Fibroblast of lung (primary cell): ENCODE results near the gene PPP2R2D. TPM values are rescaled to one million over a fixed set of nuclear protein-coding genes. Genes with fewer than 3 reads are reported as not detected.
A peak's percentile ranks its signal among the peaks of the same experiment; 100 is the strongest.

Source experiments
- DNase-seq, 2 donors: peaks; one replicate each; pipeline versions ENCODE4 v3.0.0 to v3.0.0-alpha.2; 2010; ENCODE audit warnings: low read depth in 2 of 2
- H2AFZ ChIP-seq: 2 replicates; pipeline ENCODE4 v1.5.1; 2012; ENCODE audit warnings: low read length, control low read depth, inconsistent platforms
- H3K27ac ChIP-seq: 2 replicates; pipeline ENCODE4 v1.5.1; 2011; ENCODE audit warnings: low read length, control low read depth; ENCODE audit not compliant: insufficient read depth
- H3K27me3 ChIP-seq: 2 replicates; pipeline ENCODE4 v1.5.1; 2011; ENCODE audit warnings: mild to moderate bottlenecking, low read length; ENCODE audit not compliant: control insufficient read depth, insufficient read depth
- H3K36me3 ChIP-seq: 2 replicates; pipeline ENCODE4 v1.5.1; 2011; ENCODE audit warnings: low read length; ENCODE audit not compliant: control insufficient read depth, insufficient read depth
- H3K4me1 ChIP-seq: 2 replicates; pipeline ENCODE4 v1.5.1; 2011; ENCODE audit warnings: low read length; ENCODE audit not compliant: control insufficient read depth, insufficient read depth; ENCODE audit errors: extremely low read depth
- H3K4me2 ChIP-seq: 2 replicates; pipeline ENCODE4 v1.5.1; 2011; ENCODE audit warnings: low read length, control low read depth; ENCODE audit not compliant: insufficient read depth; ENCODE audit errors: extremely low read depth
- H3K4me3 ChIP-seq, 4 experiments: fragments of 200-600 bp in 1 of 4; sonication (generic) in 1 of 4; replicated peaks in 1 of 4; 2 replicates each; pipeline ENCODE4 v1.5.1; 2011 to 2016; ENCODE audit warnings: low read length in 4 of 4, low read depth in 3 of 4, mild to moderate bottlenecking in 3 of 4, control low read depth in 2 of 4, inconsistent platforms in 1 of 4, mixed read lengths in 1 of 4; ENCODE audit not compliant: insufficient read depth in 1 of 4; ENCODE audit errors: control extremely low read depth in 1 of 4
- H3K79me2 ChIP-seq: 2 replicates; pipeline ENCODE4 v1.5.1; 2012; ENCODE audit warnings: mild to moderate bottlenecking, low read length, inconsistent platforms; ENCODE audit not compliant: control insufficient read depth, insufficient read depth
- H3K9ac ChIP-seq: 2 replicates; pipeline ENCODE4 v1.5.1; 2011; ENCODE audit warnings: mild to moderate bottlenecking, low read length, control low read depth; ENCODE audit not compliant: insufficient read depth
- H3K9me3 ChIP-seq: 2 replicates; pipeline ENCODE4 v1.5.1; 2012; ENCODE audit warnings: low read depth, low read length; ENCODE audit not compliant: control insufficient read depth, insufficient read depth
- H4K20me1 ChIP-seq: 2 replicates; pipeline ENCODE4 v1.5.1; 2011; ENCODE audit warnings: low read length; ENCODE audit not compliant: control insufficient read depth, insufficient read depth; ENCODE audit errors: extremely low read depth
- EZH2 ChIP-seq: IDR thresholded peaks from 2 replicates; pipeline ENCODE4 v1.5.1; 2012; ENCODE audit warnings: low read length, control low read depth, mild to moderate bottlenecking; ENCODE audit errors: missing control alignments
- polyA plus RNA-seq, 2 donors: library from polyadenylated mRNA; depleted of rRNA in 1 of 2; stranded (reverse) in 1 of 2; unstranded in 1 of 2; fragments of >200 nt; gene quantifications; 2 replicates each; pipeline ENCODE4 v1.2.1, GENCODE V29; 2011 to 2012; ENCODE audit warnings: missing spikeins in 1 of 2
- total RNA-seq: library from RNA; depleted of rRNA; stranded (reverse); fragments of >200 nt; gene quantifications from 2 replicates; pipeline ENCODE4 v1.2.1, GENCODE V29; 2014
- TF ChIP-seq, protein P1 (sequence below), 2 donors: IDR thresholded peaks in 1 of 2; conservative IDR thresholded peaks in 1 of 2; 1 replicate in 1 of 2; 2 replicates in 1 of 2; pipeline ENCODE4 v1.5.1; 2011 to 2012; ENCODE audit warnings: low read length in 2 of 2, control low read depth in 1 of 2, inconsistent platforms in 1 of 2, low read depth in 1 of 2, mild to moderate bottlenecking in 1 of 2

Gene PPP2R2D
- total and polyA plus RNA-seq, 2 donors (not counting 1 experiment from before 2014, with no cell fraction given): 23.3 to 25.4 TPM

- Histone ChIP-seq H3K4me1 (peaks cover 4% of the 10 kb centered on the region), H3K79me2 (no peaks in the 10 kb centered on the region), H3K4me2 (peak overlapping the region; percentile 75), H3K27me3 (no peaks in the 10 kb centered on the region), H3K36me3 (no peaks in the 10 kb centered on the region), H3K9me3 (no peaks in the 10 kb centered on the region), H3K4me3 (peak overlapping the region in 2 of 4 experiments; percentile 16 to 26), H3K9ac (no peak overlapping the region), H2AFZ (peak overlapping the region; percentile 81), H3K27ac (no peak overlapping the region), H4K20me1 (no peaks in the 10 kb centered on the region)
- TF ChIP-seq, protein P1, sequence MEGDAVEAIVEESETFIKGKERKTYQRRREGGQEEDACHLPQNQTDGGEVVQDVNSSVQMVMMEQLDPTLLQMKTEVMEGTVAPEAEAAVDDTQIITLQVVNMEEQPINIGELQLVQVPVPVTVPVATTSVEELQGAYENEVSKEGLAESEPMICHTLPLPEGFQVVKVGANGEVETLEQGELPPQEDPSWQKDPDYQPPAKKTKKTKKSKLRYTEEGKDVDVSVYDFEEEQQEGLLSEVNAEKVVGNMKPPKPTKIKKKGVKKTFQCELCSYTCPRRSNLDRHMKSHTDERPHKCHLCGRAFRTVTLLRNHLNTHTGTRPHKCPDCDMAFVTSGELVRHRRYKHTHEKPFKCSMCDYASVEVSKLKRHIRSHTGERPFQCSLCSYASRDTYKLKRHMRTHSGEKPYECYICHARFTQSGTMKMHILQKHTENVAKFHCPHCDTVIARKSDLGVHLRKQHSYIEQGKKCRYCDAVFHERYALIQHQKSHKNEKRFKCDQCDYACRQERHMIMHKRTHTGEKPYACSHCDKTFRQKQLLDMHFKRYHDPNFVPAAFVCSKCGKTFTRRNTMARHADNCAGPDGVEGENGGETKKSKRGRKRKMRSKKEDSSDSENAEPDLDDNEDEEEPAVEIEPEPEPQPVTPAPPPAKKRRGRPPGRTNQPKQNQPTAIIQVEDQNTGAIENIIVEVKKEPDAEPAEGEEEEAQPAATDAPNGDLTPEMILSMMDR (conservative IDR thresholded peaks at IDR 0.05 in 1 of 2, IDR thresholded peaks at IDR 0.05 in 1 of 2; ENCODE audit: low read depth in 1 of 2, low read length in 2 of 2): no peak
- no peak for TF ChIP-seq EZH2
- no peak for DNase-seq
Measured at GRCh38 chr10:131998050-131998844, 97.4 kb downstream of the PPP2R2D start.

DNA sequence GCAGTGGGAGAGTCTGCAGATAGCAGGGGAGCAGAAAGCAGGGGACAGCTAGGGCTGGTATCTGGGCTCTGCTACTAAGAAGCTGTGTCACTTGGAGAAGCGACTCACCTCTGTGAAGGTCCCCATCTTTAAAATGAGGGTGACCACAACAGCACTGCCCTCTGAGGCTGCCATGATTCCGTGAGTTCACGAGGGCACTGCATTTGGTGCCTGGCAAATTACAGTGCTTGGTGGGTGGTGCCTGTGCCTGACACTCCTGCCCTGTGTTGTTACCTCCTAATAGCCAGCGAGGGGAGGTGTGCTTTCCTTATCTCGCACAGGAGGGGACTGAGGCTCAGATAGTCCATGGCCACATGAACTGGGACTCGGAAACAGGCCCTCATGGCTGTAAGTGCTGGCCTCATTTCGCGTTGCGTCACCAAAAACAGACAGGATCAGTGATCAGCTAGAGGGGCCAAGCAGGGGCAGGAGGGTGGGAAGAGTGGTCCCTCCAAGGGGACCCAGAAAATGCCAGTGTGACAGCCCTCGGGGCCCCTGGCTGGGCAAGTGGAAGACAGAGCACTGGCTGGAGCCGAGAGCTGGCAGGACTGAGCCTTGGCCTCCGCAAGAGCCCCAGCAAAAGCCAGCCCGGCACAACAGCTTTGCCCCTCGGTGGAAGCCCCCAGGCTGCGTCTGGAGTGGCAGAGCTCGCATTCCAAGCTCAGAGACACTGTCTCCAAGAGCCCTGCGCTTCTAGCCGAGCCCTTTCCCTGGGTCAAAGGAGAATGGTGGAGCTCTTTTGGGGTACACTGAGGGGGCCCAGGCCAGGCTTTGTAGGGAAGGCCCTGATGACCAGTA lies 98.3 kb downstream of the PPP2R2D start:
- H3K9me3 ChIP-seq: no peaks in the 10 kb centered on the region
- TF ChIP-seq, protein P1 (conservative IDR thresholded peaks at IDR 0.05 in 1 of 2, IDR thresholded peaks at IDR 0.05 in 1 of 2; ENCODE audit: low read depth in 1 of 2, low read length in 2 of 2): no peak
- TF ChIP-seq EZH2: no peak
- H3K27me3 ChIP-seq: no peaks in the 10 kb centered on the region
- DNase-seq: no peak
- no peak overlapping the region for H3K4me2 ChIP-seq
- H3K27ac ChIP-seq: no peak overlapping the region
- H3K9ac ChIP-seq: no peak overlapping the region
- no peak overlapping the region for H2AFZ ChIP-seq
- no peaks in the 10 kb centered on the region for H3K79me2 ChIP-seq
- H3K36me3 ChIP-seq: no peaks in the 10 kb centered on the region
- H3K4me1 ChIP-seq: peaks cover 4% of the 10 kb centered on the region
- H4K20me1 ChIP-seq: no peaks in the 10 kb centered on the region
- no peak overlapping the region for H3K4me3 ChIP-seq
